GM23338 (cell line): ENCODE results near the gene TNC. TPM values are rescaled to one million over a fixed set of nuclear protein-coding genes. Genes with fewer than 3 reads are reported as not detected.

Experiments used
- ATAC-seq: fragments of 200-7000 bp; cut with Tn5 transposase; 3 replicates; pipeline ENCODE4 v1.9.1; 2020
- DNase-seq: peaks from one replicate; pipeline ENCODE4 v3.0.0-alpha.2; 2015; ENCODE audit warnings: low spot score
- H2AFZ ChIP-seq: fragments of 200-600 bp; sonication (generic); 2 replicates; pipeline ENCODE4 v1.8.0; 2016; ENCODE audit warnings: antibody characterized with exemption, mild to moderate bottlenecking, moderate library complexity
- H3F3A ChIP-seq: fragments of 200-600 bp; sonication (generic); replicated peaks from 2 replicates; pipeline ENCODE4 v1.8.0; 2017; ENCODE audit warnings: antibody characterized with exemption, mixed run types, low read depth
- H3K27ac ChIP-seq: fragments of 200-600 bp; sonication (generic); 2 replicates; pipeline ENCODE4 v1.6.1; 2016; ENCODE audit warnings: low read depth
- H3K27me3 ChIP-seq: fragments of 200-600 bp; sonication (generic); 2 replicates; pipeline ENCODE4 v1.8.0; 2016; ENCODE audit warnings: mild to moderate bottlenecking, mixed run types, moderate library complexity; ENCODE audit not compliant: insufficient read depth
- H3K36me3 ChIP-seq: fragments of 200-600 bp; sonication (generic); 2 replicates; pipeline ENCODE4 v1.8.0; 2016; ENCODE audit warnings: mild to moderate bottlenecking; ENCODE audit not compliant: insufficient read depth
- H3K4me1 ChIP-seq: fragments of 200-600 bp; sonication (generic); 2 replicates; pipeline ENCODE4 v1.8.0; 2016; ENCODE audit warnings: mild to moderate bottlenecking, moderate library complexity; ENCODE audit not compliant: insufficient read depth
- H3K4me2 ChIP-seq: fragments of 200-600 bp; sonication (generic); 2 replicates; pipeline ENCODE4 v1.7.1; 2017; ENCODE audit warnings: mixed run types
- H3K4me3 ChIP-seq: fragments of 200-600 bp; sonication (generic); 2 replicates; pipeline ENCODE4 v1.6.1; 2016; ENCODE audit warnings: mixed run types
- H3K79me2 ChIP-seq: fragments of 200-600 bp; sonication (generic); replicated peaks from 2 replicates; pipeline ENCODE4 v1.8.0; 2017; ENCODE audit warnings: mild to moderate bottlenecking; ENCODE audit not compliant: insufficient read depth
- H3K9me2 ChIP-seq: fragments of 200-600 bp; sonication (generic); 2 replicates; pipeline ENCODE4 v1.8.0; 2017; ENCODE audit not compliant: insufficient read depth
- H4K20me1 ChIP-seq: fragments of 200-600 bp; sonication (generic); replicated peaks from 2 replicates; pipeline ENCODE4 v1.8.0; 2017; ENCODE audit warnings: mild to moderate bottlenecking; ENCODE audit not compliant: insufficient read depth
- H3K27ac Mint-ChIP-seq: 2 replicates; pipeline ENCODE4 v1.8.0; 2020; ENCODE audit warnings: inconsistent platforms, mild to moderate bottlenecking, moderate library complexity, mixed read lengths
- H3K27me3 Mint-ChIP-seq: 3 replicates; pipeline ENCODE4 v1.8.0; 2022; ENCODE audit warnings: low read depth, mild to moderate bottlenecking, moderate library complexity, mixed read lengths, inconsistent platforms; ENCODE audit not compliant: insufficient read depth, poor library complexity
- H3K36me3 Mint-ChIP-seq: 3 replicates; pipeline ENCODE4 v1.8.0; 2021; ENCODE audit warnings: low read depth, mild to moderate bottlenecking, inconsistent platforms, moderate library complexity, mixed read lengths
- H3K4me1 Mint-ChIP-seq: 3 replicates; pipeline ENCODE4 v1.8.0; 2020; ENCODE audit warnings: mild to moderate bottlenecking, inconsistent platforms, mixed read lengths
- H3K4me3 Mint-ChIP-seq: 3 replicates; pipeline ENCODE4 v1.8.0; 2021; ENCODE audit warnings: moderate library complexity, mild to moderate bottlenecking, inconsistent platforms, mixed read lengths
- H3K9me3 Mint-ChIP-seq: 3 replicates; pipeline ENCODE4 v1.8.0; 2020; ENCODE audit warnings: moderate library complexity, mild to moderate bottlenecking, inconsistent platforms, mixed read lengths
- NANOG ChIP-seq: IDR thresholded peaks from 2 replicates; pipeline ENCODE4 v1.6.1; 2016; ENCODE audit warnings: antibody characterized with exemption, borderline replicate concordance
- POLR2AphosphoS5 ChIP-seq: IDR thresholded peaks from 2 replicates; pipeline ENCODE4 v1.6.1; 2016; ENCODE audit warnings: antibody characterized with exemption, low read depth
- STAT1 ChIP-seq: IDR thresholded peaks from one replicate; pipeline ENCODE4 v1.6.1; 2016; ENCODE audit warnings: antibody characterized with exemption; ENCODE audit not compliant: unreplicated experiment
- ZNF331 ChIP-seq: fragments of 250-450 bp; sonication (Bioruptor Pico); IDR thresholded peaks from 2 replicates; pipeline ENCODE4 v1.5.0; 2020; ENCODE audit warnings: low read depth, mild to moderate bottlenecking, moderate library complexity
- polyA plus RNA-seq: library from polyadenylated mRNA; unstranded; fragments of >200 nt; fragmentation: Nextera tagmentation; extraction: Ambion mirVana; gene quantifications from 2 replicates; pipeline ENCODE4 v1.2.1, GENCODE V29; 2016
- total RNA-seq: library from RNA; depleted of rRNA; stranded (reverse); fragments of >200 nt; shearing (Covaris generic); gene quantifications from 2 replicates; pipeline ENCODE4 v1.2.3, GENCODE V29; 2014
- TF ChIP-seq, protein P1 (sequence below), 2 experiments: fragments of 200-600 bp in 1 of 2; sonication (generic) in 1 of 2; conservative IDR thresholded peaks; 2 replicates each; pipeline versions ENCODE4 v1.5.1 to v1.6.1; 2016 to 2017; ENCODE audit warnings: antibody characterized with exemption in 2 of 2, low read depth in 2 of 2, mild to moderate bottlenecking in 2 of 2, moderate library complexity in 1 of 2
- TF ChIP-seq, protein P2 (sequence below): IDR thresholded peaks from one replicate; pipeline ENCODE4 v1.6.1; 2018; ENCODE audit warnings: antibody characterized with exemption; ENCODE audit not compliant: unreplicated experiment

TNC gene
- total and polyA plus RNA-seq, 2 experiments from 2014 or later, result 0.89 to 2.7 TPM

DNA sequence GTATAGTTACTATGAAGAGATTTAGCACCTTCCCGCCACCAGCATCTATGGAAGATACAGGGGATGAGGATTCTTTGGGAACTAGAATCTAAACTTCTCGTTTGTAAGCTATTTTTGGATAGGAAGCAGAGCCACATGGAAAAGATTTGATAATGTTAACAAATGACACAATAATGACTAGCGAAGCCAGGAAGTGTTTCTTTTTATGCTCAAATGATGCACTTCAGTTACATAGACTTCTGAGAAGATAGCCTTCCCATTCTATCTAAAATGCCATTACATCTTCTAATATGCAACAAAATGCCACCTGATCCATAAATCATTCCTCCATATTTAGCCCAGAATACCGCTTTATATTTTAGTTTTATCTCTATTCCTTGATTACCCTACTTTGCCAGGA lies 17.0 kb upstream of the TNC start:
- peaks cover 2% of the 10 kb centered on the region; the same call in 1 of the 3 replicates for H3K4me1 Mint-ChIP-seq
- no peak for ATAC-seq
- no peak overlapping the region for H3K4me2 ChIP-seq

GRCh38 chr9:115133649-115134048 lies 15.7 kb upstream of the TNC start:
- no peaks in the 10 kb centered on the region for H3K9me2 ChIP-seq
- Mint-ChIP-seq H3K9me3 (no peaks in the 10 kb centered on the region), H3K27ac (no peak overlapping the region), H3K36me3 (no peaks in the 10 kb centered on the region), H3K4me3 (no peak overlapping the region), H3K27me3 (no peaks in the 10 kb centered on the region), H3K4me1 (peaks cover 2% of the 10 kb centered on the region; the same call in 1 of the 3 replicates)
- H3K27me3 ChIP-seq, result no peaks in the 10 kb centered on the region
- no peaks in the 10 kb centered on the region for H3K36me3 ChIP-seq
- H3K79me2 ChIP-seq, result no peaks in the 10 kb centered on the region
- ATAC-seq (no peak), DNase-seq (no peak)
- H3K27ac ChIP-seq, result no peak overlapping the region
- H4K20me1 ChIP-seq, result no peaks in the 10 kb centered on the region
- H3F3A ChIP-seq, result no peaks in the 10 kb centered on the region
- H3K4me3 ChIP-seq, result no peak overlapping the region
- H3K4me1 ChIP-seq, result peaks cover 5% of the 10 kb centered on the region; the same call in 1 of the 2 replicates
- no peak overlapping the region for H2AFZ ChIP-seq
- no peak overlapping the region for H3K4me2 ChIP-seq
- TF ChIP-seq STAT1 (no peak), ZNF331 (CRISPR knock-in tag) (no peak), POLR2AphosphoS5 (no peak)
- TF ChIP-seq, protein P1, sequence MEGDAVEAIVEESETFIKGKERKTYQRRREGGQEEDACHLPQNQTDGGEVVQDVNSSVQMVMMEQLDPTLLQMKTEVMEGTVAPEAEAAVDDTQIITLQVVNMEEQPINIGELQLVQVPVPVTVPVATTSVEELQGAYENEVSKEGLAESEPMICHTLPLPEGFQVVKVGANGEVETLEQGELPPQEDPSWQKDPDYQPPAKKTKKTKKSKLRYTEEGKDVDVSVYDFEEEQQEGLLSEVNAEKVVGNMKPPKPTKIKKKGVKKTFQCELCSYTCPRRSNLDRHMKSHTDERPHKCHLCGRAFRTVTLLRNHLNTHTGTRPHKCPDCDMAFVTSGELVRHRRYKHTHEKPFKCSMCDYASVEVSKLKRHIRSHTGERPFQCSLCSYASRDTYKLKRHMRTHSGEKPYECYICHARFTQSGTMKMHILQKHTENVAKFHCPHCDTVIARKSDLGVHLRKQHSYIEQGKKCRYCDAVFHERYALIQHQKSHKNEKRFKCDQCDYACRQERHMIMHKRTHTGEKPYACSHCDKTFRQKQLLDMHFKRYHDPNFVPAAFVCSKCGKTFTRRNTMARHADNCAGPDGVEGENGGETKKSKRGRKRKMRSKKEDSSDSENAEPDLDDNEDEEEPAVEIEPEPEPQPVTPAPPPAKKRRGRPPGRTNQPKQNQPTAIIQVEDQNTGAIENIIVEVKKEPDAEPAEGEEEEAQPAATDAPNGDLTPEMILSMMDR (conservative IDR thresholded peaks at IDR 0.05; ENCODE audit: low read depth in 2 of 2), result no peak
- TF ChIP-seq, protein P2, sequence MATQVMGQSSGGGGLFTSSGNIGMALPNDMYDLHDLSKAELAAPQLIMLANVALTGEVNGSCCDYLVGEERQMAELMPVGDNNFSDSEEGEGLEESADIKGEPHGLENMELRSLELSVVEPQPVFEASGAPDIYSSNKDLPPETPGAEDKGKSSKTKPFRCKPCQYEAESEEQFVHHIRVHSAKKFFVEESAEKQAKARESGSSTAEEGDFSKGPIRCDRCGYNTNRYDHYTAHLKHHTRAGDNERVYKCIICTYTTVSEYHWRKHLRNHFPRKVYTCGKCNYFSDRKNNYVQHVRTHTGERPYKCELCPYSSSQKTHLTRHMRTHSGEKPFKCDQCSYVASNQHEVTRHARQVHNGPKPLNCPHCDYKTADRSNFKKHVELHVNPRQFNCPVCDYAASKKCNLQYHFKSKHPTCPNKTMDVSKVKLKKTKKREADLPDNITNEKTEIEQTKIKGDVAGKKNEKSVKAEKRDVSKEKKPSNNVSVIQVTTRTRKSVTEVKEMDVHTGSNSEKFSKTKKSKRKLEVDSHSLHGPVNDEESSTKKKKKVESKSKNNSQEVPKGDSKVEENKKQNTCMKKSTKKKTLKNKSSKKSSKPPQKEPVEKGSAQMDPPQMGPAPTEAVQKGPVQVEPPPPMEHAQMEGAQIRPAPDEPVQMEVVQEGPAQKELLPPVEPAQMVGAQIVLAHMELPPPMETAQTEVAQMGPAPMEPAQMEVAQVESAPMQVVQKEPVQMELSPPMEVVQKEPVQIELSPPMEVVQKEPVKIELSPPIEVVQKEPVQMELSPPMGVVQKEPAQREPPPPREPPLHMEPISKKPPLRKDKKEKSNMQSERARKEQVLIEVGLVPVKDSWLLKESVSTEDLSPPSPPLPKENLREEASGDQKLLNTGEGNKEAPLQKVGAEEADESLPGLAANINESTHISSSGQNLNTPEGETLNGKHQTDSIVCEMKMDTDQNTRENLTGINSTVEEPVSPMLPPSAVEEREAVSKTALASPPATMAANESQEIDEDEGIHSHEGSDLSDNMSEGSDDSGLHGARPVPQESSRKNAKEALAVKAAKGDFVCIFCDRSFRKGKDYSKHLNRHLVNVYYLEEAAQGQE, result no peak

More for the DNA sequence above, 17.0 kb upstream of the TNC start:
- Mint-ChIP-seq H3K27me3 (no peaks in the 10 kb centered on the region), H3K4me3 (no peak overlapping the region), H3K36me3 (no peaks in the 10 kb centered on the region), H3K27ac (no peak overlapping the region), H3K9me3 (no peaks in the 10 kb centered on the region)
- H3K9me2 ChIP-seq, result no peaks in the 10 kb centered on the region
- no peaks in the 10 kb centered on the region for H3K27me3 ChIP-seq
- no peaks in the 10 kb centered on the region for H3K36me3 ChIP-seq
- H3F3A ChIP-seq, result no peaks in the 10 kb centered on the region
- no peak overlapping the region for H2AFZ ChIP-seq
- H3K27ac ChIP-seq, result no peak overlapping the region
- H3K4me1 ChIP-seq, result peaks cover 5% of the 10 kb centered on the region; the same call in 1 of the 2 replicates
- no peak for TF ChIP-seq ZNF331 (CRISPR knock-in tag)
- TF ChIP-seq, protein P2, result no peak
- no peak for TF ChIP-seq NANOG
- no peaks in the 10 kb centered on the region for H3K79me2 ChIP-seq
- no peak overlapping the region for H3K4me3 ChIP-seq
- no peaks in the 10 kb centered on the region for H4K20me1 ChIP-seq
- no peak for DNase-seq
